ENCODE data around the gene CCDC24. TPM values are rescaled to one million over a fixed set of nuclear protein-coding genes. Genes with fewer than 3 reads are reported as not detected.

CCDC24 gene
- total and polyA plus RNA-seq, 4 donors, result 5.4 to 25.6 (median 15.3) TPM

GRCh38 chr1:43951021-43951985 is 40.1 kb upstream of the CCDC24 start:
- peaks cover 48% of the 10 kb centered on the region for H3K4me1 ChIP-seq (ENCODE audit: control insufficient read depth, insufficient read depth, low read length)
- DNase-seq (ENCODE audit: low read depth in 4 of 6, low spot score in 6 of 6), result no peak
- 69% methylated on average over 3 of the region's 4 CpGs for WGBS (ENCODE audit: insufficient coverage)
- no peaks in the 10 kb centered on the region for H3K27me3 ChIP-seq (ENCODE audit: control insufficient read depth, insufficient read depth, low read length)
- no peak overlapping the region for H3K4me3 ChIP-seq (ENCODE audit: low read depth, low read length)
- H3K36me3 ChIP-seq (ENCODE audit: control insufficient read depth, insufficient read depth, low read length), result peaks cover 24% of the 10 kb centered on the region
- H3K9me3 ChIP-seq (ENCODE audit: control insufficient read depth, insufficient read depth, low read length), result no peaks in the 10 kb centered on the region
- H3K27ac ChIP-seq (ENCODE audit: low read depth, low read length), result no peak overlapping the region

DNA sequence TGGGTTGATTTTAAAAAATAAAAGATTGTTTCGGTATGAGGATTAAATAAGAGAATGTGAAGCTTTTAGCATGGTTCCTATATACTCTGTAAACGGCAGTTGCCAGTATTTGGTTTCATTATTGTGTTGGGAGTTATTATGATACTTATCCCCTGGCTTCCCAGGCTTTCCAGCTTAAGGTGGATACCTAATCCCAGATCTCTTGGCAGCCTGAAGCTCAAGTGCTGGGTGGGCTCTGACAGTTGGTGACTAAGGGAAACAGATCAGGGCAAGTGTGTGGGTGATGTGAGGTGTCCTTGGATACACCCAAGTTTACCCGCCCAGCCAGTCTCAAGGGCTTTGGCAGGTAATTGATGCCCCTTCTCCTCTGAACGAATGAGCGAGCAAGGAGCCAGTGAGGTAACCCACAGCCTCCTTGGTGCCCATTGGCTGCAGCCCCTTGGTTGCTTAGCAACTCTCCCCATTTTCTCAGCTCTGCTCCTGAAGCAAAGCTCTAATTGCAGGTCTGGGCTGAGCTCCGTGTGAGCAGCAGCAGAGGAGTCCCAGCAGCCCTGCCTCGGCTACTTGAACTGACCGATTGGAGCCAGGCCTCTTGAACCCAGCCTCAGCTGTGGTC is 38.6 kb upstream of the CCDC24 start:
- DNase-seq (ENCODE audit: low read depth in 4 of 6, low spot score in 6 of 6), result peak in 4 of 6 donors; percentile 64 to 98 (median 72)
- H3K4me1 ChIP-seq (ENCODE audit: control insufficient read depth, insufficient read depth, low read length), result peaks cover 39% of the 10 kb centered on the region
- H3K9me3 ChIP-seq (ENCODE audit: control insufficient read depth, insufficient read depth, low read length), result no peaks in the 10 kb centered on the region
- peaks cover 40% of the 10 kb centered on the region for H3K36me3 ChIP-seq (ENCODE audit: control insufficient read depth, insufficient read depth, low read length)
- no peak overlapping the region for H3K27ac ChIP-seq (ENCODE audit: low read depth, low read length)
- H3K4me3 ChIP-seq (ENCODE audit: low read depth, low read length), result no peak overlapping the region
- 25% methylated on average over 7 of the region's 8 CpGs for WGBS (ENCODE audit: insufficient coverage)
- no peaks in the 10 kb centered on the region for H3K27me3 ChIP-seq (ENCODE audit: control insufficient read depth, insufficient read depth, low read length)

DNA sequence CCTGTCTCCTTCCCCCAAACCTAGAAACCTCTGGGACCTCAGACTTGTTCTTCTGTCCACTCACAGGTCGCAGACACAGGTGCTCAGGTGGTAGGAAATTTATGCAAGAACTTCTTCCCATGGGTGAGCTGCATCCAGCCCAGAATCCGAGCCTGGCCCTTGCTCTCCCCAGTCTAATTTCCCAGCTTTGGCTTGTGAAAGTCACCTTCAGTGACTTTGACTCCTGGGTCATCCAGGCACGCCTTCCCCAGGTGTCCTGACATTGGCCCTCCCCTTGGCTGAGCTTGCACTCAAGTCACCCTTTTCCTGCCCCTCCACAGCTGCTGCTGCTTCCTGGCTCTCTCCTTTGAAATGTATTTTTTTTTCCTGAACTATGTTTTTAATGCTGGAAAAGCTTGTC is 38.0 kb upstream of the CCDC24 start:
- Histone ChIP-seq H3K27ac (ENCODE audit: low read depth, low read length) (peak overlapping the region; percentile 34), H3K4me1 (ENCODE audit: control insufficient read depth, insufficient read depth, low read length) (peaks cover 34% of the 10 kb centered on the region), H3K9me3 (ENCODE audit: control insufficient read depth, insufficient read depth, low read length) (no peaks in the 10 kb centered on the region), H3K4me3 (ENCODE audit: low read depth, low read length) (no peak overlapping the region), H3K36me3 (ENCODE audit: control insufficient read depth, insufficient read depth, low read length) (peaks cover 45% of the 10 kb centered on the region), H3K27me3 (ENCODE audit: control insufficient read depth, insufficient read depth, low read length) (no peaks in the 10 kb centered on the region)
- DNase-seq (ENCODE audit: low read depth in 4 of 6, low spot score in 6 of 6), result no peak
- 60% methylated on average over 2 of the region's 3 CpGs for WGBS (ENCODE audit: insufficient coverage)

DNA sequence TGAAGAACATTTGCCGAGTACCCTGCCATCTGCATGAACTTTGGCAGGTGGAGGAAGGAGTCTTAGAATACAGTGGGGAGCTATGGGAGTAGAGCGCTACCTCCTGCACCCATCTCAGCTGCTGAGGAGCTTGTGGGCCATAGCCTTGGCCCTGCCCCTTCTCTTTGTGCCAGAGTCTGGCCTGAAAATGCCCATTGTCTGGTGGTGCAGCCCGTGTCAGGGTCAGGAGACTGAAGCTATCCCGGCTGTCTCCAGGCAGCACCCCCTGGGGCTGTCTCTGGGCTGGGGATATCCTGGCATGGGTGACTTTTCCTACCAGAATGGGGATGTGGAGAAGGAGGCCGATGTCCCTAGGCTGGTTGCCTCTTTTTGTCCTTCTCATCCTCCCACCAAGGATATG is 37.4 kb upstream of the CCDC24 start:
- peaks cover 27% of the 10 kb centered on the region for H3K4me1 ChIP-seq (ENCODE audit: control insufficient read depth, insufficient read depth, low read length)
- no peaks in the 10 kb centered on the region for H3K9me3 ChIP-seq (ENCODE audit: control insufficient read depth, insufficient read depth, low read length)
- peak in 1 of 6 donors; percentile 20 for DNase-seq (ENCODE audit: low read depth in 4 of 6, low spot score in 6 of 6)
- no peaks in the 10 kb centered on the region for H3K27me3 ChIP-seq (ENCODE audit: control insufficient read depth, insufficient read depth, low read length)
- H3K36me3 ChIP-seq (ENCODE audit: control insufficient read depth, insufficient read depth, low read length), result peaks cover 51% of the 10 kb centered on the region
- H3K4me3 ChIP-seq (ENCODE audit: low read depth, low read length), result no peak overlapping the region
- WGBS (ENCODE audit: insufficient coverage), result 63% methylated on average over 3 of the region's 5 CpGs
- peak overlapping the region; percentile 34 for H3K27ac ChIP-seq (ENCODE audit: low read depth, low read length)

DNA sequence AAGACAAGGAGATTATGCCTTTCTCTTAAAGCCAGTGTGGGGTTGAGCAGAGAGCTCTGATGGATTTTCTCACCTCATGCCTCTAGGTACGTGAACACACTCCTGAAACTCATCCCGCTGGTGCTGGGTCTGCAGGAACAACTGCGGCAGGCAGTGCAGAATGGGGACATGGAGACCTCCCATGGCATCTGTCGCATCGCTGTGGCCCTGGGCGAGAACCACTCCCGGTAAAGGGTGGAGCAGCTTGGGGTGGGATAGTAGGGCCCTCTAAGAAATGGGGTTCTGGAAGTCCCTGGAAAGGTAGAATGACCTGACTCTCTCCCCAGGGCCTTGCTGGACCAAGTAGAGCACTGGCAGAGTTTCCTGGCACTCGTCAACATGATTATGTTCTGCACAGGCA is 35.2 kb upstream of the CCDC24 start:
- no peaks in the 10 kb centered on the region for H3K9me3 ChIP-seq (ENCODE audit: control insufficient read depth, insufficient read depth, low read length)
- H3K4me1 ChIP-seq (ENCODE audit: control insufficient read depth, insufficient read depth, low read length), result peaks cover 18% of the 10 kb centered on the region
- WGBS (ENCODE audit: insufficient coverage), result 97% methylated on average over 8 of the region's 8 CpGs
- no peak overlapping the region for H3K27ac ChIP-seq (ENCODE audit: low read depth, low read length)
- no peaks in the 10 kb centered on the region for H3K27me3 ChIP-seq (ENCODE audit: control insufficient read depth, insufficient read depth, low read length)
- no peak for DNase-seq (ENCODE audit: low read depth in 4 of 6, low spot score in 6 of 6)
- H3K36me3 ChIP-seq (ENCODE audit: control insufficient read depth, insufficient read depth, low read length), result peaks cover 44% of the 10 kb centered on the region
- no peak overlapping the region for H3K4me3 ChIP-seq (ENCODE audit: low read depth, low read length)

DNA sequence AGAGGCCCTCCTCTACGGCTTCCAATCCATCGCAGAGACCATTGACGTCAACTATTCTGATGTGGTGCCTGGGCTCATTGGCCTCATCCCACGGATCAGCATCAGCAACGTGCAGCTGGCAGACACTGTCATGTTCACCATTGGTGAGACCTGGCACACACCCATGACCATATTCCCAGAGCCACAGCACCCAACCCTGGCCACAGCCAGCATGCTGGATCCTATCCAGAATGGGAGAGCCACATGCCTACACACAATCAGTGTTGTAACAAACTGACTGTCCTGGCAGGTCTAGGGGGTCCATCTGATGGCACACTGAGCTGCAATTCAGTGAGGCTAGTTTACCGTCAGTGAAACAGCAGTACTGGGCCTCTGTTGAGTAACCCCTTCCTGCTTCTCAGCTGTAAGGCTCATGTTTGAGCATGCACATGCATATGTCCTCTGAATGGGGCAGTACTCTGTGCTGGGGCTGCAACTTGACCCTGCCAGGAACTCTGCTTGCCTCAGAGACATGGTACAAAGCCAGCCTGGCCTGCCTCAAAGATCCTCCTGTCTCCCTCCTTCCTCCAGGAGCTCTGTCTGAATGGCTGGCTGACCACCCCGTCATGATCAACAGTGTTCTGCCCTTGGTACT is 33.9 kb upstream of the CCDC24 start:
- 88% methylated on average over 7 of the region's 7 CpGs for WGBS (ENCODE audit: insufficient coverage)
- no peak overlapping the region for H3K27ac ChIP-seq (ENCODE audit: low read depth, low read length)
- no peak overlapping the region for H3K4me3 ChIP-seq (ENCODE audit: low read depth, low read length)
- peaks cover 18% of the 10 kb centered on the region for H3K4me1 ChIP-seq (ENCODE audit: control insufficient read depth, insufficient read depth, low read length)
- peaks cover 54% of the 10 kb centered on the region for H3K36me3 ChIP-seq (ENCODE audit: control insufficient read depth, insufficient read depth, low read length)
- DNase-seq (ENCODE audit: low read depth in 4 of 6, low spot score in 6 of 6), result no peak
- no peaks in the 10 kb centered on the region for H3K27me3 ChIP-seq (ENCODE audit: control insufficient read depth, insufficient read depth, low read length)
- no peaks in the 10 kb centered on the region for H3K9me3 ChIP-seq (ENCODE audit: control insufficient read depth, insufficient read depth, low read length)

DNA sequence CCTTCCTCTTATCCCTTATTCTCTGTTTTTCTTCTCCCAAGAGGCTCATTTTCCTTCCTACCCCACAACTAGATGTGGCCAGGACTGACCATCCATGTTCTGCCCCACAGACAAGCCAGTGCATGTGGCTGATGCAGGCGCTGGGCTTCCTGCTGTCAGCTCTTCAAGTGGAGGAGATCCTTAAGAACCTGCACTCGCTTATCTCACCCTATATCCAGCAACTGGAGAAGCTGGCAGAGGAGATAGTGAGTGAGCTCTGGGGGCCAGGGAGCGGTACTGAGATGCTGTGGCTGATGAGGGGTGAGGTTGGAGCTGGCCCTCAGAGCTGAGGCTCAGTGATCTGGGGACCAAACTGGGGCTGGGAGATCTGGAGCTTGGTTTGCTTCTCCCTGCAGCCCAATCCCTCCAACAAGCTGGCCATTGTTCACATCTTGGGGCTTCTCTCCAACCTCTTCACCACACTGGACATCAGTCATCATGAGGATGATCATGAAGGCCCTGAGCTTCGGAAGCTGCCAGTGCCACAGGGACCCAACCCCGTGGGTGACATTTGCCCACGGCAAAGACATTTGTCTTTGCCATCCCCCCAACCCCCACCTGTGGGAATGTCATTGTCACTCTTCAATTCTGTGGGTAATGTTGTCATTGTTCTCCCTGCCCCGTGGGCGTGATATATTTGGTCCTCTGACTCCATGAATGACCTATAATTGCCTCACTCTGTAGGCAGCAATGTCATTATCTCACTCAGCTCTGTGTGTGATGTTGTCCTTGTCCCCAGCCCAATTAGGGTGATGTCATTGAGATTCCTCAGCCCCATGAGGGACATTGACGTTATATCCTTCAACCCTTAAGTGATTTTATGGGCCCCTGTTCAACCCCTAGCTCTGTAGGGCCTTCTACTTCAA is 32.8 kb upstream of the CCDC24 start:
- Histone ChIP-seq H3K4me3 (ENCODE audit: low read depth, low read length) (no peak overlapping the region), H3K9me3 (ENCODE audit: control insufficient read depth, insufficient read depth, low read length) (no peaks in the 10 kb centered on the region), H3K27ac (ENCODE audit: low read depth, low read length) (no peak overlapping the region), H3K4me1 (ENCODE audit: control insufficient read depth, insufficient read depth, low read length) (peaks cover 9% of the 10 kb centered on the region), H3K36me3 (ENCODE audit: control insufficient read depth, insufficient read depth, low read length) (peaks cover 59% of the 10 kb centered on the region), H3K27me3 (ENCODE audit: control insufficient read depth, insufficient read depth, low read length) (no peaks in the 10 kb centered on the region)
- peak in 1 of 6 donors; percentile 47 for DNase-seq (ENCODE audit: low read depth in 4 of 6, low spot score in 6 of 6)
- WGBS (ENCODE audit: insufficient coverage), result 72% methylated on average over 2 of the region's 9 CpGs

- peaks cover 78% of the 10 kb centered on the region for H3K36me3 ChIP-seq (ENCODE audit: control insufficient read depth, insufficient read depth, low read length)
- H3K27me3 ChIP-seq (ENCODE audit: control insufficient read depth, insufficient read depth, low read length), result no peaks in the 10 kb centered on the region
- no peak for DNase-seq (ENCODE audit: low read depth in 4 of 6, low spot score in 6 of 6)
- no peaks in the 10 kb centered on the region for H3K9me3 ChIP-seq (ENCODE audit: control insufficient read depth, insufficient read depth, low read length)
- no peaks in the 10 kb centered on the region for H3K4me1 ChIP-seq (ENCODE audit: control insufficient read depth, insufficient read depth, low read length)
- H3K27ac ChIP-seq (ENCODE audit: low read depth, low read length), result no peak overlapping the region
- 89% methylated on average over 8 of the region's 8 CpGs for WGBS (ENCODE audit: insufficient coverage)
- no peak overlapping the region for H3K4me3 ChIP-seq (ENCODE audit: low read depth, low read length)
Measured at GRCh38 chr1:43960798-43961197, 30.6 kb upstream of the CCDC24 start.

DNA sequence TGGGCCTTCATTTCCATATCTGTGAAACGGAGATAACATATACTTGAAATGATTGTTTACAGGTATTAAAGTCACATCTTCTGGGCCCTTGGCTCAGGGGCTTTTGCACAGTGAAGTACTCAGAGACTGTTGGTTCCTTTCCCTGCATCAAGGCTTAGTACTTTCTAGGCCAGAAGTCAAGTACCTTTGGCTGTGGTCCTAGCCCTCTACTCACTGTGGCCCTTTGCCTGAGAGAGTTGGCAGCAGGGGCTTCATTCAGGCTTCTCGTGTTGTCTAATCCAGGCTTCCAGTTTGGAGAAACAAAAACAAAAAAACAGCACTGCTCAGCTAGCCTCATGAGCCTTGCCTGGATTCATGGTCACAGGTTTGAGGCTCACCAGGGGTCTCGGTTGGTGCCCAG is 29.7 kb upstream of the CCDC24 start:
- H3K4me1 ChIP-seq (ENCODE audit: control insufficient read depth, insufficient read depth, low read length), result no peaks in the 10 kb centered on the region

More for the DNA sequence above, 29.7 kb upstream of the CCDC24 start:
- DNase-seq (ENCODE audit: low read depth in 4 of 6, low spot score in 6 of 6), result peak in 1 of 6 donors; percentile 24
- Histone ChIP-seq H3K4me3 (ENCODE audit: low read depth, low read length) (no peak overlapping the region), H3K9me3 (ENCODE audit: control insufficient read depth, insufficient read depth, low read length) (no peaks in the 10 kb centered on the region), H3K36me3 (ENCODE audit: control insufficient read depth, insufficient read depth, low read length) (peaks cover 80% of the 10 kb centered on the region), H3K27me3 (ENCODE audit: control insufficient read depth, insufficient read depth, low read length) (no peaks in the 10 kb centered on the region), H3K27ac (ENCODE audit: low read depth, low read length) (no peak overlapping the region)
- 77% methylated on average over 2 of the region's 3 CpGs for WGBS (ENCODE audit: insufficient coverage)

Measured in spinal cord (tissue), 10 donors.